IPS-18c (cell line): ENCODE data around the gene CELF4.

Source experiments
- H3K4me3 ChIP-seq: 2 replicates; pipeline ENCODE4 v1.7.0; 2013; ENCODE audit warnings: low read depth, mild to moderate bottlenecking, low read length, moderate library complexity; ENCODE audit not compliant: insufficient read depth
- H3K9me3 ChIP-seq: one replicate; pipeline ENCODE4 v1.6.1; 2013; ENCODE audit warnings: mild to moderate bottlenecking, low read length, moderate library complexity; ENCODE audit not compliant: control insufficient read depth, insufficient read depth

Gene CELF4

GRCh38 chr18:37565101-37565976, at the start of gene CELF4:
TSS of gene CELF4 (minus strand) at chr18:37565798.
- Histone ChIP-seq H3K9me3 (peaks cover 2% of the 10 kb centered on the region), H3K4me3 (peak within 1 kb of the TSS; percentile 68)

- no peak overlapping the region for H3K4me3 ChIP-seq
- no peaks in the 10 kb centered on the region for H3K9me3 ChIP-seq
Observed at GRCh38 chr18:37613253-37613565, 47.6 kb upstream of the CELF4 start.

GRCh38 chr18:37612524-37613252, 47.1 kb upstream of the CELF4 start:
- no peaks in the 10 kb centered on the region for H3K9me3 ChIP-seq
- no peak overlapping the region for H3K4me3 ChIP-seq

GRCh38 chr18:37611614-37612279, 46.1 kb upstream of the CELF4 start:
- no peaks in the 10 kb centered on the region for H3K9me3 ChIP-seq
- no peak overlapping the region for H3K4me3 ChIP-seq

GRCh38 chr18:37608876-37609275, 43.3 kb upstream of the CELF4 start:
- no peak overlapping the region for H3K4me3 ChIP-seq
- H3K9me3 ChIP-seq = no peaks in the 10 kb centered on the region

GRCh38 chr18:37607281-37607680, 41.7 kb upstream of the CELF4 start:
- Histone ChIP-seq H3K4me3 (no peak overlapping the region), H3K9me3 (no peaks in the 10 kb centered on the region)

- H3K4me3 ChIP-seq = no peak overlapping the region
- no peaks in the 10 kb centered on the region for H3K9me3 ChIP-seq
Observed at GRCh38 chr18:37604032-37604431, 38.4 kb upstream of the CELF4 start.

- Histone ChIP-seq H3K9me3 (no peaks in the 10 kb centered on the region), H3K4me3 (no peak overlapping the region)
Observed at GRCh38 chr18:37598966-37599896, 33.6 kb upstream of the CELF4 start.

- no peak overlapping the region for H3K4me3 ChIP-seq
- H3K9me3 ChIP-seq = no peaks in the 10 kb centered on the region
Observed at GRCh38 chr18:37598396-37598795, 32.8 kb upstream of the CELF4 start.

GRCh38 chr18:37590346-37590745, 24.7 kb upstream of the CELF4 start:
- H3K4me3 ChIP-seq = no peak overlapping the region
- H3K9me3 ChIP-seq = no peaks in the 10 kb centered on the region

GRCh38 chr18:37588289-37588688, 22.7 kb upstream of the CELF4 start:
- Histone ChIP-seq H3K4me3 (no peak overlapping the region), H3K9me3 (no peaks in the 10 kb centered on the region)

- H3K4me3 ChIP-seq = no peak overlapping the region
- no peaks in the 10 kb centered on the region for H3K9me3 ChIP-seq
Observed at GRCh38 chr18:37586656-37587225, 21.1 kb upstream of the CELF4 start.

- Histone ChIP-seq H3K4me3 (no peak overlapping the region), H3K9me3 (no peaks in the 10 kb centered on the region)
Observed at GRCh38 chr18:37584952-37585695, 19.5 kb upstream of the CELF4 start.

GRCh38 chr18:37584217-37584616, 18.6 kb upstream of the CELF4 start:
- Histone ChIP-seq H3K4me3 (no peak overlapping the region), H3K9me3 (no peaks in the 10 kb centered on the region)

GRCh38 chr18:37582261-37582660, 16.7 kb upstream of the CELF4 start:
- Histone ChIP-seq H3K4me3 (no peak overlapping the region), H3K9me3 (no peaks in the 10 kb centered on the region)

- Histone ChIP-seq H3K9me3 (no peaks in the 10 kb centered on the region), H3K4me3 (no peak overlapping the region)
Observed at GRCh38 chr18:37578886-37579513, 13.4 kb upstream of the CELF4 start.
